Measurements from ENCODE around the gene PDGFA. TPM values are rescaled to one million over a fixed set of nuclear protein-coding genes. Genes with fewer than 3 reads are reported as not detected.

Gene PDGFA
- total RNA-seq, 1 donor from 2014 or later: 31.2 TPM

GRCh38 chr7:497346-497745 lies 22.3 kb downstream of the PDGFA start:
- DNase-seq (ENCODE audit: extremely low spot score in 2 of 2): no peak
- peaks cover 0 to 22% of the 10 kb centered on the region in 2 donors for H3K36me3 ChIP-seq
- no peak overlapping the region for H3K27ac ChIP-seq
- no peaks in the 10 kb centered on the region for H3K9me3 ChIP-seq
- intact Hi-C loops (cut with DNase I): no loop called here
- no peak overlapping the region for H3K4me3 ChIP-seq
- no peaks in the 10 kb centered on the region for H3K27me3 ChIP-seq
- H3K4me1 ChIP-seq: no peaks in the 10 kb centered on the region
- TF ChIP-seq CTCF (IDR thresholded peaks at IDR 0.05) (no peak), POLR2A (IDR thresholded peaks at IDR 0.05) (no peak), POLR2AphosphoS5 (IDR thresholded peaks at IDR 0.05; ENCODE audit: insufficient read depth in 1 of 2, low read depth in 1 of 2) (no peak)

- H3K4me3 ChIP-seq: no peak overlapping the region
- H3K9me3 ChIP-seq: no peaks in the 10 kb centered on the region
- no peaks in the 10 kb centered on the region for H3K4me1 ChIP-seq
- H3K36me3 ChIP-seq: peaks cover 0 to 22% of the 10 kb centered on the region in 2 donors
- TF ChIP-seq POLR2AphosphoS5 (IDR thresholded peaks at IDR 0.05; ENCODE audit: insufficient read depth in 1 of 2, low read depth in 1 of 2) (peak in 1 of 2 donors; percentile 18), CTCF (IDR thresholded peaks at IDR 0.05) (no peak)
- DNase-seq (ENCODE audit: extremely low spot score in 2 of 2): no peak
- H3K27ac ChIP-seq: no peak overlapping the region
- no peaks in the 10 kb centered on the region for H3K27me3 ChIP-seq
- intact Hi-C loops (cut with DNase I): no loop called here
Observed at GRCh38 chr7:496528-497295, 22.9 kb downstream of the PDGFA start.

GRCh38 chr7:495761-496321 lies 23.8 kb downstream of the PDGFA start:
- TF ChIP-seq POLR2AphosphoS5 (IDR thresholded peaks at IDR 0.05; ENCODE audit: insufficient read depth in 1 of 2, low read depth in 1 of 2) (no peak), CTCF (IDR thresholded peaks at IDR 0.05) (no peak), POLR2A (IDR thresholded peaks at IDR 0.05) (no peak)
- Histone ChIP-seq H3K27ac (no peak overlapping the region), H3K4me3 (no peak overlapping the region), H3K27me3 (no peaks in the 10 kb centered on the region), H3K9me3 (no peaks in the 10 kb centered on the region), H3K4me1 (no peaks in the 10 kb centered on the region), H3K36me3 (peaks cover 0 to 20% of the 10 kb centered on the region in 2 donors)
- intact Hi-C loops (cut with DNase I): no loop called here
- DNase-seq (ENCODE audit: extremely low spot score in 2 of 2): no peak

- no peak for DNase-seq (ENCODE audit: extremely low spot score in 2 of 2)
Observed at GRCh38 chr7:495326-495725, 24.3 kb downstream of the PDGFA start.

More at GRCh38 chr7:495326-495725, 24.3 kb downstream of the PDGFA start:
- no peak overlapping the region for H3K27ac ChIP-seq
- no peaks in the 10 kb centered on the region for H3K9me3 ChIP-seq
- intact Hi-C loops (cut with DNase I): no loop called here
- no peaks in the 10 kb centered on the region for H3K4me1 ChIP-seq
- peaks cover 0 to 15% of the 10 kb centered on the region in 2 donors for H3K36me3 ChIP-seq
- TF ChIP-seq POLR2AphosphoS5 (IDR thresholded peaks at IDR 0.05; ENCODE audit: insufficient read depth in 1 of 2, low read depth in 1 of 2) (no peak), CTCF (IDR thresholded peaks at IDR 0.05) (no peak), POLR2A (IDR thresholded peaks at IDR 0.05) (no peak)
- H3K4me3 ChIP-seq: no peak overlapping the region
- H3K27me3 ChIP-seq: no peaks in the 10 kb centered on the region
